Cardiac ventricle fibroblast (primary cell): ENCODE data around the gene LEO1. TPM values are rescaled to one million over a fixed set of nuclear protein-coding genes. Genes with fewer than 3 reads are reported as not detected.

Experiments
- total RNA-seq: library from RNA; depleted of rRNA; stranded (reverse); fragments of >200 nt; gene quantifications from 2 replicates; pipeline ENCODE4 v1.2.3, GENCODE V29; 2015

Gene LEO1
- total RNA-seq, result 19.5 and 25.1 TPM in 2 replicates

DNA sequence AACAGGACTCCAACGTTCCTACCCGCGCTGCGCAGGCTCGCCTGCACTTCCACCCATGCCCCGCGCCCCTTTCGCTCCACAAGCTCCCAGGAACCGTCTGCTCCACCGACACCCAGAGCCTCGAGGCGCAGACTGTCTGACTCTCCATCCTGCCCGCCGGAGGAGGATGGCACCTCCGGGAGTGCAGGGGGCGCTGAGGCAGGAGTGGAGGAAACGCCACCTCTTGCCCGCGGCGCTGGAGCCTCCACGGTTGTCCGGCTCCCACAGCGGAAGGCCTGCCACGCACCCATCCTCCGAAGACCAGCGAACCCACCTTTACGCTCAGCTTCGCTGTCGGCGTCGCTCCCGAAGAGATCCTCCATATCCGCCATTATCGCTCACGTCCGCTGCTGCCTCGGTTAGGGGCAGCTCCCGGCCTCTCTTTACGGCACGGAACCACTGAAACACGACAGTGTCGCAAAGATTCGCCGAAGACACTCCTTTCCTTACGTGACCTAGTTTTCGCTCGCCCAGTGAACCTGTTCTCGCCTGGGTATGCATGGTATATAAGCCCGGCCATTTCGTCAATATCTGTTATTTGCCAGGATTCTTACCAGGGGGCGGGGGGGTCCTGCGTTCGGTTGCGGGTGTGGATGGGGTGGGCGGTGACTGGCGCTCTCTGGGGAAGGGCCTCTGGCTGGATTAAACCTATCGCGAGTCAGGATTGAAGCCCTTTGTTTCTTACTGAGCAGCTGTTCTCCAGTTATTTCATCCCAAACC is at the start of gene LEO1:
Gene LEO1, minus strand, starts transcription at position 404 of the 759 bp plus-strand sequence. Its CDS starts 33 bp downstream, at position 371.

DNA sequence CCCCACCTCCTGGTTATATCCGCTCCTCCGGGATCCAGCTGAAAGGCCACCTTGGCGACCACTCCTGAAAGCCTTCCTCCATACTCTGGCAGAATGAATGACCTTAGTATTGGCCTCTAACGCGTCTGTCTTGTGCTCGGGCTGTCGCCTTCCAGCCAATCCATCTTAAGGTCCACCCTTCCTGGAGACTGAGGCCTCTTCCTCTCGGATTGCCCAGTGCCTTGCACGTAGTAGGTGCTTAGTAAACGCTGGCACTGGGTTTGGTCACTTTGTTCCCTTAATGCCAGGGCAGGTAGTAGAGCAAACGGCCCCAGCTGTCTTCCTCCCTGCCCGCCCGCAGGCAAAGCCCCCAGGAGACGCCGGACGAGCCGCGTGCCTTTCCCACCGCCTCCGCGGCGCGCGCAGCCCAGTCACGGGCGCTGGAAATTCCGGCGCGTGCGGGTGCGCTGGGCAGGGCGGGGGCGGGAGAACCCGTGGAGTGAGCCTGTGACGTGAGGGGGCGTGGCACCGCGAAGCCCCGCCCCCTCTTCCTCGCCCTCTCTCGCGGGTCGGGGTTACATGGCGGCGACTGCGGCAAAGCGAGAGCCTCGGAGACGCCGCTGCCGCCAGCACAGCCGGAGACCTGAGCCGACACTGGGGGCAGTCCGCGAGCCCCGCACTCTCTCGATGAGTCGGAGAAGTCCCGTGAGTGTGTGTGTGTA is 47.3 kb upstream of the LEO1 start, which contains the start of gene MAPK6:
Gene MAPK6, plus strand, starts transcription at position 527 of the 701 bp plus-strand sequence. CDS start 27,242 bp downstream, outside the sequence.

Other genes starting within 250 kb of the LEO1 start
- 10.2 and 10.9 TPM in 2 replicates for gene LYSMD2, start 234.1 kb downstream of the LEO1 start, total RNA-seq
- 6.4 and 6.6 TPM in 2 replicates for gene TMOD2, start 220.2 kb downstream of the LEO1 start, total RNA-seq
- gene TMOD3, start 142.1 kb downstream of the LEO1 start, total RNA-seq, result 22.7 and 26.7 TPM in 2 replicates
- gene MAPK6, start 47.4 kb upstream of the LEO1 start, total RNA-seq, result 25.6 and 28.0 TPM in 2 replicates
- gene BCL2L10, start 141.0 kb upstream of the LEO1 start, total RNA-seq, result not detected in 2 replicates
- gene GNB5, start 219.6 kb upstream of the LEO1 start, total RNA-seq, result 24.1 and 34.6 TPM in 2 replicates